C1 segment of cervical spinal cord (tissue), 14 donors: ENCODE results near the gene YWHAQ.
A peak's percentile ranks its signal among the peaks of the same experiment; 100 is the strongest.

ENCODE experiments used
- DNase-seq, 14 donors: peaks; one replicate each; lab custom pipeline; 2025; lab: John Stamatoyannopoulos, UW

Gene YWHAQ

DNA sequence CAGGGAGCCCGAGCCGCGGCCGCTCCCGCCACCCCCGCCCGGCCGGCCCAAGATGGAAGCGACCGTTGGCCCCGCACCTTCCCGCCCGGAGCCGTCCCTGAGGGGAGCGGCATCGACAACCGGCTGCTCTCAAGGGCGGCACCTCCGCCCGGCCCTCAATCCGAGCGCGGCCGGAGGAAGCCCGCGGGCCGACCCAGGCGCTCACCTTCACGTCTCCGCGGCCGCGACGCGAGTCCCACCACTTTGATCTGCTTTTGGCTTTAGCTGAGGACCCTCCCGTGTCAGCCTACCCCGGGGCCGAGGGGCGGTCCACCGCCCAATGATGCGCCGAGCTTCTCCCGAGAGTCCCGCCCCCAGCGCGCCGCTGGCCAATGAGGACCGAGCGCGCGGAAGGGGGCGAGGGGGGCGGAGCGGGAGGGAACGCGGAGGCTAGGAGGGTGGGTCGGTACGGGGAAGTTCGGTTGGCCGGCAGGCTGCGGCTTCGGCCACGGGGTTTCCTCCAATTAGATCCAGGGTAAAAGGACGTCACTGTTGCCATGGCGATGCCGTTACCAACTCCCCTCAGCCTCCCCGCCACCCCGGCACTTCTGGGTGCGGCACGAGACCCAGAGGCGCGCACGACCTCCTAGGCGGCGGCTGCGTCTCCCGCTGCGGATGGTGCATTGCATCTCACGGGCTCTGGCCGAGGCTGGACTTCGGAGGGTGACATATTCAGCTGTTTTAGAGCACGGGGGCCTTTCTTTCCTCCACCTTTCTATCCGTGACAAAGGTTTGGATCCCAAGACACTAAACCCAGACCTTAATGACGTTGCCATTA lies at the start of gene YWHAQ:
YWHAQ (minus strand) TSS at position 262 of the 817 bp plus-strand sequence. CDS start 545 bp downstream, outside the sequence.
- peak; percentile 84 to 99 (median 96) for DNase-seq

DNA sequence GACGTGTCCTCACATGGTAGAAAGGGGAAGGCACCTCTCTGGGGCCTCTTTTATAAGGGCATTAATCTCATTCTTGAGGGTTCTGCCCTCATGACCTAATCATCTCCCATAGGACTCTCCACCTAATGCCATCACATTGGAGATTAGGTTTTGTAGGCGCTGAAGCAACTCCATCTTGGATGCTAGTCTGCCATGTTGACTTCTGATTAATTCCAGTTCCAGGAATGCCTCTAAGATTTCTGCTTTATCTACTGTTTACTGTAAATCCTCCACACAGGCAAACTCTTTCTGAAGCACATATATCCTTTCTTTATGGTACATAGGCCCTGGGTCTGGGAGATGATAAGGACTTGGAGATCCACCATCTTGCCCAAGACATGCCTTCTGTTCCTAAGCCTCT lies 49.3 kb upstream of the YWHAQ start:
- no peak for DNase-seq

DNA sequence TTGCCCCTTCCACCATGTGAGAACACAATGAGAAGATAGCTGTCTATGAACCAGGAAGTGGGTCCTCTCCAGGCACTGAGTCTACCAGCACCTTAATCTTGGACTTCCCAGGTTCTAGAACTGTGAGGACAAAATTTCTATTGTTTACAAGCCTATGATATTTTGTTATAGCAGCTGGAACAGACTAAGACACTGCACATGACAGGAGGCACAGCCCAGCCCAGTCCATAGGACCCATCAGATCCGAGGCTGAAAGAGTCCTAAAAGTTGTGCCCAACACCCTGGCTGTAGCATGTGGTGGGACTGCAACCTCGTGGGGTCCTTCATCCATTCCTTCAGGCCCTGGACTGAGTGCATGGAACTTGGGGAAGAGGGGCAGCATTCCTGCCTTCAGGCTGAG lies 48.4 kb upstream of the YWHAQ start:
- no peak for DNase-seq

DNA sequence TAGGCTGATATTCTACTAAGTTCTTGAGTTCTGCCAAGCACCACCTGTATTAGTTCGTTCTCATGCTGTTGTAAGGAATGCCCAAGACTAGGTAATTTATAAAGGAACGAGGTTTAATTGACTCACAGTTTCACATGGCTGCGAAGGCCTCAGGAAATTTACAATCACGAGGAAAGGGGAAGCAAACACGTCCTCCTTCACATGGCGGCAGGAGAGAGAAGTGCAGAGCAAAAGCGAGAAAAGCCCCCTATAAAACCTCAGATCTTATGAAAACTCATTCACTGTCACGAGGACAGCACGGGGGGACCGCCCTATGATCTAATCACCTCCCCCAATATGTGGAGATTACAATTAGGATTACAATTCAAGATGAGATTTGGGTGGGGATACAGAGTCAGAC lies 47.7 kb upstream of the YWHAQ start:
- no peak for DNase-seq

DNA sequence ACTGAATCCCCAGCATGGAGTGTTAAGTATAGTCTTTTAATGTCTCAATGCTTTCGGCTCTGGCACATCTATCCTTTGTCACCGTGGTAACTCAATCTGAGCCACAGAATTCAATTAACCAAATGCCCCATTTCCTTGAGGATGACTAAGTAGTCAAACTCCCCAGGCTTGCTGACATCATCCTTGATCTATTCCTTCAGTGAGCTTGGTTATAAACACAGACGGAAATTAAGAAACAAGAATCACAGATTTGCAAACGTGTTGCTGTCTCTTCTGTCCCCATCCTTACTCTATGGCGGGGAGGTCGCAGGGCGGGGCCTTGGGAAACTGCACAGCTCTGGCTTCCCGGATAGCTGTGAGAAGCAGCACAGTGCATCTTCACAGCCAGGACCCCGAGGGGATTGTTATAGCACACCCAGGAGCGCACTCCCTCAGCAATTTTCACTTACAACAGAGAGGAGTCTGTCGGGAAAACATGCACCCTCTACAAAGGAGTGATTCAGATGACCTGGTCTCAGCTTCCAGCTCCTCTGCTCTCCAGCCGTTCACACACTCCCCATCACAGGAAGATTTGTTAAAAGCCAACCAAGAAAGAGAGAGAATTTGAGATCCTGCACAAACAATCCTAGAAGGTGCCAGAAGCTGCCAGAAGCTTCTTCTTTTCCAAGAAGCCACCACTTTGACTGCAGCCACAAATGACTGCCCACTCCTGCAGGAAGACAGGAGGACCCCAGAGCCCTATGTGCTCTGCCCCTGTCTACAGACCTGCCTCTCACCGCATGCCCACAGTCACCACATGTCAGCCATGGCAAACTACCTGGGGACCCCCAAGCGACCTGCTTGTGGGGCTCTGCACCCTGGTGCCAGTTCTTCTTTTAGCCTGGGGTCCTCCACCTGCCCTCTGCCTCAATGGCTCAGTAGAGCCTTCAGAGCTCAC lies 44.9 kb upstream of the YWHAQ start:
- DNase-seq = peak in 7 of 14 donors; percentile 19 to 54 (median 34)

DNA sequence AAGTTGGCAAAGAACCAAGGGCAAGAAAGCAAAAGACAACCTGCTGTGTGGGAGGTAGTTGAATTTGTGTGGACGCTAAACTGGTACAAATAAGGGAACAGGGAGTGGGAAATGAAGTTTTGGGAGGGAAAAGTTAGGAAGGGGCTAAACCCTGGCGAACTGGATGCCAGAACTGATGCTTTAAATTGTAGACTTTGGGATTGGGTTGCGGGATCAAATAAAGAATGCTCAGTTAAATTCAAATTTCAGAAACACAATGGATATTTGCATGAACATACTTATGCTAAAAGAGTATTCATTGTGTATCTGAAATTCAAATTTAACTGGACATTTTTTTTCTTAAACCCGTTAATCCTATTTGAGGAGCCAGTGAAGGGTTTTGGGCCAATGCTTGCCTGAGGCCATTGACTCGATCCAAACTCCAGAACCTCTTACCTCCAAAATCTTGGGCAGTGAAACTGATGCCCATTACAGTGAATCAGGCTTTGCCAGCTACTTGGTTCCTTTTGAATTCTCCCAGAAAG lies 44.2 kb upstream of the YWHAQ start:
- DNase-seq = no peak

DNA sequence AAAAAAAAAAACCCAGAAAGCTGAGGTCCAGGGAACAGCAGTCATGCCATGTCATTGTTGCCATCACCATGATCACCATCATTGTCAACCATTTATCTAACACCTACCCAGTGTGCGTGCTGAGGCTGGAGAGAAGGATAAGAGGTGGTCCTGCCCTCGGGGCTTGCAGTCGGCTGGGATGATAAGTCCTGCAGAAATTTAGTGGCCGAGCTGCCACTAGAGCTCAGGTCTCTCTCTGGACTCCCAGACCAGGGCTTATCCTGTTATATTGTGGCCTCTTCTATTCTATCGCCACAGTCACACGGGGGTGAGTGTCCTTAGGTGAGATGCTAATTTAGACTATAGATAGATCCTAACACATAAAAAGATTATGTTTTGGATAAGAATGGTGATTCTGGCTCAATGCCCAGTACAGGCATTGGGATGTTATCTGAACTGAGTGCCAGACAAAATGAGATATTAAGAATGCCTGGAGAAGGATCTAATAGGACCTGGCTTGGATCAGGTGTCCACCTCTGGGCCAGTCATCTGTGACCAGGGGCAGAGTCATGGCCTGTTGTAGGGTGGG lies 43.2 kb upstream of the YWHAQ start:
- DNase-seq = no peak

DNA sequence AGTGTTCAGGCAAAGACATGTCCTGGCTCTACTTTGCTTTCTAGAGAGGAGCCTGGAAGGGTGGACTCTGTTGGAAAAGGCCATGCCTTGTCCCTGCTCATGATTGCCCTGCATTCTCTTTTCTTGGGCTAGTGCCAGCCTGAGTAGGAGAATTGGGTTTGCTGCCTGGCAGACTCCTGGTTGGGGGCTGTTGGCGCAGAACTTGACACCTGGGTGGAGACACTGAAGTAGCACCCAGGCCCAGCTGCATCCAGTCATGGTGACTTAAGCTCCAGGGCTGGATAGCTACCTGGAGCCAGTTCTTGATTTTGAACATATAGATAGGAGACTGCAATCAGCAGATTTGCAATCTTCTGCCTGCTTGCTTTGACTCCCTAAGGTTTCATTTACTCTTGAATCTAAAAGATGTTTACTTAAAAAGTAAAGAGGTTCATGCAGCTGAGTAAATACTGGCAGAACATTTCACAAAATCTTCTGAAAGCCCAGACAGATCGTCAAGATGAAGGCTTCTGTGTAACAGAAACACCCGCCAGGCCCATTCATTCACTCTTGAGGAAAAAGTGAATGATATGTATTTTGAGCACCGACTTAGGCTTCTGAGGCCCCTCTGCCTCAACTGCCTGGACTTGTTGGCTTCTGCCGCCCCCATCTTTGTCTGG lies 38.0 kb upstream of the YWHAQ start:
- DNase-seq = no peak

DNA sequence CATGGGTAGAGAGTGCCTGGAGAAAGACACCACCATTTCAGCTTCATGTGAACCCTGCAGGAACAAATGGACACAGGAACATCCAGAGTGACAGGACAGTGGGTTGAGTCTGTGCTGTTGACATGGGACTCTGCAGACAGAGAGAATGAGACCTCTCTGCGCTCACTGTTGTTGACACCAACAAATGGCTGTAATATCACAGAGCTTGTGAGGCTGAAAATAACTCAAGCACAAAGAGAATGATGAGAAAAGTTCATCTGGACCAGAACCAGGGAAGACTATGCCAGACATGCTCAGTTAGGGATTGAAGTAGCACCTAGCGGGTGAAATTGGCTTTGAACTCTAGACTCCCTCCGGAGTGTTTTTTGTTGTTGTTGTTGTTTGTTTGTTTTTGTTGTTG lies 37.0 kb upstream of the YWHAQ start:
- DNase-seq = no peak

DNA sequence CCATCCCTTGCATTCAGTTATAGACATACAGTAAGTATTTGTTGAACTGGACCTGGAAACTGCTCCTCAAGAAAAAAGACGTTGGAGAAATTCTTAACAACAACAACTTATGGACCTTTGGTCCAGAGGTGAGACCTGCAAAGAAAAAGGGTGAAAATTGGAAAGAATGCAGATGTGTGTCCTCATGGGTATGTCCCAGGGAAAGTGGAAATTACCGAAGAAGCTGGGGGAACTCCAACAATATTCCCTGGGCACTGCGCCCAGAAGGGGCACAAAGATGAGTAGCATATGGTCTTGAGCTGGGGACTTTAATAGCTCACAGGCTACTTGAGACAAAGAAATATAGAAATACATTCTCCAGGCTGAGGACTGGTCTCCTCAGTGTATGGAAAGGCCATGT lies 35.5 kb upstream of the YWHAQ start:
- DNase-seq = no peak

DNA sequence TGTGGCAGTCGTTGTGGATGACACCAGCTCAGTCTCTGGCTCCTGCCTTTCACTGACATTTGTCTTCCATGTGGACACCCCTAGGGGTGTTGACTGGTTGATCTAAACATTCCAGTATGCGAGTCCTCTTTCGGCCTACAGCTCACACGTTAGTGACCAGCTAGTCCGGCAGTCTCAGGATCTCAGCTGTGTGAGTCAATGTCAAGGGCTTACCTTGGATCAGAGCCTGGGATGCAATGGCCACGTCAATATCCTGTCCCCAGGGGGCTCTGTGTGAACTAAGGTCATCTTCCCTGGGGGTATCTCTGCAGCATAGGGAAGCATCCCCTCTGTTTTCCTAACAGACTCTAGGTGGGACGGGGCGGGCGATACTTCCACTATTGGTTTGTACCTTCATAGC lies 35.1 kb upstream of the YWHAQ start:
- no peak for DNase-seq

DNA sequence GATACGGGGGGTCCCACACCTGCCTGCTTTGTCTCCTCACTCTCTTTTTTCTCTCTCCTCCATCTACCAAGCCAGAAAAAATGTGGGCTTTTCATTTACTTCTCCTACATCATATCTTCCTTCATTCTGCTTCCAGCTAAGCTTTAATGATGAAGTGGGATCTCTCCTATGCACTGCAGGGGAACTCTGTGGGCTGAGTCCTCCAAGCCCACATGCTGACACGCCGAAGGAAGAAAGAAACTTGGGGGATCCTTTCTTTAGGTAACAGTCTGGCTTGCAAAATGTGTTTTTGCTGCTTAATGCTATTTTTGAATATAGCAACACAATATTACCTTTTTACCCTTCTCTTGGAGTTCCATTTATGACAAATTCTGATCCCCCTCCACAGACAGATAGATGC lies 33.6 kb upstream of the YWHAQ start:
- DNase-seq = no peak

DNA sequence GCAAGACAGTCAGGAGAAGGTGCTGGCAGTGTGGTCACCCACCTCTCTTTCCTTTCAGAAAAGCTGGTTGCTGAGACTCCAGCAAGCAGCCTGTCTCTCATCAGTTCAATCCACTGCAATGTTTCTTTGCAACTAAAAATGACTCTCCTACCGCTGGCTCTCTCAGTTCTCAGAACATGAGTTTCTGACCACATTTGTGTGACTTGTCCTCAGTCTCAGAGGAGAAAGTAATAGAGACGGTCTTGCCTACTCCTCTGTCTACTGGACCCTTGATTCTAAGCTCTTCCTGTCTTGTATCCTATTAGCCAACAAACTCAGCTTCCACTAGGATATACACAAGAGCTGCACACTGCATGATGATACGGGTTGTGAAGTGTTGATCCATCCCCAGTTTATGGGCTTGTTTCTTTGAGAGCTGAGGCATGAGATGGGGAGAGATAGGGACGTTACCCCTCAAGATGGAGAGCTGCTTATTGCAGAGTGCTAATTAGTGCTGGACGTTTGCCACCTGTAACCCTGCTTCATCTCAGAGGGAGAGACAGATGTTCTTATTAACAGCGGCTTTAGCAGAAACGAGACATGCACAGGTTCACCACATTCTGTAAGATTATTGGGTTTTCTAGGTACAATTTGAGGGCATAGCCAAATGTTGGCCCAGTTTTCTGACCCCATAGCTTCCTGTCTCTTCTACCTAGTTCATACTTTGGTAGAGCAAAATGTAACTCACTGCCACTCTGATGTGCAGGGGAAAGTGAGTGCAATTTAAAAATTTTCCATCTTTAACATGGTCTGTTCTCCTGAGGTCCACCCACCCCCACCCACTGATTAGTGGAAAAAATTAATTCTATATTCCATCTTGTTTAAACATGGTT lies 32.4 kb upstream of the YWHAQ start:
- no peak for DNase-seq

DNA sequence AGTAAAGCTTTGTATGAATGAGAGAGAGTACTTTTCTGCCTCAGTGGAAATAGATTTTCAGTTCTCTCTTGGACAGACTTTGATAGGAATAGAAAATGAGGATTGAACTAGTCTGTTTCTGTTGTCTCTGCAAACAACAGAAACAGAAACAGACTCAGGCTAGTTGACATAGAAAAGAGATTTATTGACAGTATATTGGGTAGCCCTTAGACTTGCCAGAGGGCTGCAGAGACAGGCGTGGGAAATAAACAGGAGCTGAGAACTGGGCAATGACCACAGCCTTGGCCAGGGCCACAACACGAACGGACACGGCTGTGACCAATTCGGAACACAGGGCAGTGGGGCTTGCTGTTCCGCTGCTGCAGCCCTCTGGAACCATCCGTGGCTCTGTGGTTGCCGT lies 30.5 kb upstream of the YWHAQ start:
- DNase-seq = no peak

DNA sequence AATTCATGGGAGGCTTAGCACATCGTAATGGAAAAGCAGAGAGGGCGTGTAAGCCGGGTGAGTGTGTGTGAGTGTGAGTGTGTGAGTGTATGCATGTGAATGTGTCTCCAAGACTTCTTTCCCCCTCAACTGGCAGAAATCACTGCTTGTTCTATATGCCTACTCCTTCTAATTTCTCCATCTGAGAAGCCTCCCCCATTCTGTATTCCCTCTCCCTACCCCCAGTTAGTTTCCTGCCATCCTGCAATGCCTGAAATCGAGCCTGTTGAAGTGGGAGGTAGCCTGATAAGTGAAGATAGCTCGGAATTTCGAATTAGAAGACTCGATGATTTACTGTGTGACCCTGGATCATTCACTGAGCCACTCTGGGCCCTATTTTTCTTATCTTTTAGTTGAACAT lies 30.0 kb upstream of the YWHAQ start:
- no peak for DNase-seq

DNA sequence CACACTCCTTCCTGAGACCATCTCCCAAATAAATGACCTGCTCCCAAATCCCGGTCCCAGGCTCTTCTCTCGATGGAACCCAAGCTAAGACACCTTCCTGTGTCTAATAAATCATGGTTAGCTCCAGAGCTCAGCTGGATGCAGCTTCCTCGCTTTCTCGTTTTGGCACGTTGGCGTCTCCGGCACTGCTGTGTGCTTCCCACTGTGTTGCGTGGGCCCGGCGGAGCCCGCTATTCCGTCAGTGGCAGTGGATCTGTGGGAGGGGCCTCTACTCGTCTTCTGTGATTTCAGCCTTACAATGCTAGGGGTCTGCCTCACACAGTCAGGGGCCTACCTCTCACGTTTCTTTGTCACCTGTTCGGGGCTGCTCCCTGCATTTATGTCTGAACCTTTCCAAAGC lies 29.4 kb upstream of the YWHAQ start:
- DNase-seq = no peak

DNA sequence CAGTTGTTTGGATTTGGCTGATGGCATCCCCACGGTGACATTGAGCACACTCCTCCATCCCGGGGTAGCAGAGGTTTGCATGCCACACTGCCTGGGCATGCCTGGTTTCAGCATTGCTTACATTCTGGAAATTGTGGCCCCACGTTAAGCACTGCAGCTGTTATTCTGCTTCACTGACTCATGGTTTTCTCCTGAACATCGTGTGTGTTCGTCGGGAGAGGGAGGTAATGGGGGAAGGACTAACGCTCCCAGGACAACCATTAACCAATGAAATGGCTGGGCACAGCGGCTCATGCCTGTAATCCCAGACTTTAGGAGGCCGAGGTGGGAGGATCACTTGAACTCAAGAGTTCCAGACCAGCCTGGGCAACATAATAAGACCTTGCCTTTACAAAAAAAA lies 28.2 kb upstream of the YWHAQ start:
- DNase-seq = no peak

DNA sequence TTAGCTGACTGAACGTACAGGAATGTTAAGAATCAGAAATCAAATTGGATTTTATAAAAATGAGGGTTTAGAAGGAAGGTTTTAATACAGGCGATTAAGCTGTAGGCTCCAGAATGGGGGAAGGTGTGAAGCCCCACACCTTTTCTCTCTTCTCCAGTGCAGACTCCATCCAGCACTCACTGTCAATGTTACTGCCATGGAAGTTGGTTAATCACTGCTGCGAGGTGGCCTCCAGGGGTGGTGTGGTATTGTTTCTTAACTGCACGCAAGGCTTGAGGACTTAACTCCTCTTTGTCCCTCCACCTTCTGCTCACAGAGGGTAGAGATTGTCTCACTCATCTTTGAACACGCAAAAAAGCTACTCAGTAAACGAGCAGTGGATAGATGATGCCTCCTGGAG lies 26.9 kb upstream of the YWHAQ start:
- DNase-seq = no peak

DNA sequence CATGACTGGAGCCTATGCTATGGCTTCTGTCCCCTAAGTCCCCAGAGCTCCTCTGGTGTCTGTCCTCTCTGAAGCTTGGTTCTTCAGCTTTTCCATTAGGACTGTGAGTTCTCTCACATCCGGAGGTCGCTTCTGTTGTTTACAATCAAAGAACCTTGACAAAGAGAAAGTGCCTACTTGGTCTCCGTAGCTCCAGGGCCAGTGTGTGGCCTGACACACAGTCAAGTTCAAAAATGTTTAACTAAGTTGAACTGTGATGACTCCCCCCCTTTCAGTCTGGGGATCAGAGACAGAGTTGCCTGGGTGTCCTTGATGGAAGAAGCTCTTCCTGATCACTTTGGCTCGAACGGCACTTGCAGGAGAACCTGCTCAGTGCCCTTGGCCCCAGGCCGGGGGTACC lies 26.3 kb upstream of the YWHAQ start:
- no peak for DNase-seq

DNA sequence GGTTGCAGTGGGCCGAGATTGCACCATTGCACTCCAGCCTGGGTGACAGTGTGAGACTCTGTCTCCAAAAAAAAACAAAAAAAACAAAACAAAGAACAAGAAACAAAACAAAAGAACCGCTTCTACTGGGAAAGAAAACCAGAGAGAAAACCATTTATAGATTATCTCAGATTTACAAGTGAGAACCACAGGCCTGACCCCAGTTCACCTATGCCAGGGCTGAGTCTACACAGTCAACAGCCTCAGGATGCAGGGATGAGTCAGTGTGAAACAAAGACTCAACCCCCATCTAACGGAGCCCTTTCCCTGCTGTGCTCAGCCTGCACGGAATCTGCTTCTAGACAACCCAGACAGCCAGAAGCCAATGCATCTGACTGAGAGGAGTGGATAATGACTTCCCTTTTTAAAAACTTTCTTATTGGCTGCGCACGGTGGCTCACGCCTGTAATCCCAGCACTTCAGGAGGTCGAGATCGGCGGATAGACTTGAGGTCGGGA lies 25.5 kb upstream of the YWHAQ start:
- DNase-seq = no peak
